Fibroblast of skin of back (primary cell): ENCODE data around the gene KCNJ10. TPM values are rescaled to one million over a fixed set of nuclear protein-coding genes. Genes with fewer than 3 reads are reported as not detected.
A peak's percentile ranks its signal among the peaks of the same experiment; 100 is the strongest.
"Not testable (repeated sequence)": the region's sequence is repeated elsewhere in the genome, so short reads cannot be mapped to it uniquely, and the experiment has no call there.

ENCODE experiments used
- DNase-seq: peaks from one replicate; pipeline ENCODE4 v3.0.0-alpha.2; 2013
- polyA plus RNA-seq, 2 experiments: library from polyadenylated mRNA; unstranded; fragments of 120-200 nt; gene quantifications; one replicate each; pipeline ENCODE4 v1.2.1, GENCODE V29; 2013; ENCODE audit not compliant: insufficient read length in 2 of 2

KCNJ10 gene
- polyA plus RNA-seq (2013, experiment 1 of 2; ENCODE audit: insufficient read length) = not detected
- polyA plus RNA-seq (2013, experiment 2 of 2; ENCODE audit: insufficient read length) = not detected

DNA sequence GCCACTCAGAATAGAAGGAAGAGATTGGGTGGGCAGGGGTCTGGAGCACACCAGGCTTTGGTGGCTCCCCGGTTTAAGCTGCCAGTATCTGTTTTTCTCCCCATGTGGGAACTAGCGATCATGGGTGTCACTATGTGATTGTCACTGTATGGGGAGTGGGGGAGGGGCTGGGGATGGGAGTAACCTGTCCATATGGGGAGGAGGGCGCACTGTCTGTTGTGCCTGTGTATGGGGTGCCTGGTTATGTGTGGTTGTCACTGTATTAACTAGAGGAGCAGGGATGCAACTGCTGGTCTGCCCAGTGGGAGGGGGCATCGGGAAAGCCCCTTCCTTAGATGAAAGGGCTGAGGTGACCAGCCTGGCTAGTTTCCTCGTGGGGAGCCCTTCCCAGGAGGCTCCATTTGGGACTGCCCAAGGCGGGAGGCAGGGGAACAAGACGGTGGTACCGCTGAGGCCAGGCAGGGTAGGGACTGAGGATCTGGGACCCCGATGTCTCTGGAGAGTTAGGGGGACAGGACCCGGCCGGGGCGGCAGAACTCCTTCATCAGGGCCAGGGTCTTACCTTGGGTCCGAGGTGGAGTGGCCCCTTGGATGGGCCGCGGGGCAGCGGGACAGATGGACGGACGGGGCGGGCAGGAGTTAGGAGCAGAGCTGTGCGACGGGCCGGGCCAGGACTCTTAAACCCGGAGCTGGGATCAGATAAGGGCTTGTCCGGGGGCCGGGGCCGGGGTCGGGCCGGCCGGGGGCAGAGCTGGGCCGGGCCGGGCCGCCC, at the start of gene KCNJ10:
KCNJ10 (minus strand) TSS at position 701 of the 772 bp plus-strand sequence. CDS start 27,628 bp downstream, outside the sequence.
- no peak for DNase-seq

DNA sequence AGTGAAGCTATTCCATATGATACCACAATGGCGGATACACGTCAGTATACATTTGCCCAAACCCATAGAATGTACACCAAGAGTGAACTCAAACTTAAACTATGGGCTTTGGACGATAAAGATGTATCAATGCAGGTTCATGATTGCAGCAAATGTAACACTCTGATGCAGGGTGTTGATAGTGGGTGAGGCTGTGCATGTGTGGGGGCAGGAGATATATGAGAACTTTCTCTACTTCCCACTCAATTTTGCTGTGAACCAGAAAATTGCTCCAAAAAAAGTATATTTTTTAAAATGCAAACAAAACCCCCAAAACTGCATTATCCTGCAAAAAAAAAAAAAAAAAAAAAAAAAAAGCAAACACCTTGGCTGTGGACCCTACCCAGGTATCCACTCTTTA, 49.0 kb upstream of the KCNJ10 start:
- no peak for DNase-seq

DNA sequence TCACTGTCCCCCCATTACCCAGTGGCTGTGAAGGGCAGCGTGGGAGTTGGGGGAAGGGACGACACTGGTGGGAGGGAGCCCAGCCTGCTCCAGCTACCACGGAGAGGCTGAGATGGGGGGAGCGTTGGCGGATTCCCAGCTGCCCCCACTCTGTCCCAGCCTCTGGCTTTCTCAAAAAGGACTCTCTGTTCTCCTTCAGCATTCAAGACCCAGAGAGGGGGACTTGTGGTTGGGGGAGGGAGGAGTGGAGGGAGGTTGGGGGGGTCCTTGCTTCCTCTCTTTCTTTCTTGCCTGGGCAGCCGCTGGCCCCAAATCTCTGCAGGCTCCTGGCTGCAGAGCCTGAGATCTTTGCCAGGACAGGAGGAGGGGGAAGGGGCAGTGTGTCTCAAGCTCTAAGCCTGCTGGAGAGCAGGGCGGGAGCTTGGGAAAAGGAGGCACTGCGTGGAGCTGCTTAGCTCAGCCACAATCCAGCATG, 47.8 kb upstream of the KCNJ10 start:
- DNase-seq = peak; percentile 28

DNA sequence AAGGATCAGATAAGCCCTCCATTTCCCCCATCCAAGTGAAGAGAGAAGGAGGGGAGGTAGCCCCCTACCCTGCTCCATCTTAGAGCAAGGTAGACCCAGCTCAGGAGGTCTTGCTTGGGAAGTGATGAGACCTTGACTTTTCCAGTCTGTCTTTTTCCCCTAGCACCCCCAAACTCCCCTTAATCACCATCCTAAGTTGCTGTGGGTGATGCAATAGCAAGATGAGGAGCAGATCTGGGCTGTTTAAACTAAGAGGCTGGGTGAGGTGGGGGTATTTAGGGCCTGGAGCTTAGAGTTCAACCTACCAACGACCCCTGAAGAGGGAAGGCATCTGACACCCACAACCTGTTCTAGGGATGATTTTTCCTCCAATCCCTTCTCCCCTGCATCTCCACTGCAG, 47.3 kb upstream of the KCNJ10 start:
- DNase-seq = no peak

DNA sequence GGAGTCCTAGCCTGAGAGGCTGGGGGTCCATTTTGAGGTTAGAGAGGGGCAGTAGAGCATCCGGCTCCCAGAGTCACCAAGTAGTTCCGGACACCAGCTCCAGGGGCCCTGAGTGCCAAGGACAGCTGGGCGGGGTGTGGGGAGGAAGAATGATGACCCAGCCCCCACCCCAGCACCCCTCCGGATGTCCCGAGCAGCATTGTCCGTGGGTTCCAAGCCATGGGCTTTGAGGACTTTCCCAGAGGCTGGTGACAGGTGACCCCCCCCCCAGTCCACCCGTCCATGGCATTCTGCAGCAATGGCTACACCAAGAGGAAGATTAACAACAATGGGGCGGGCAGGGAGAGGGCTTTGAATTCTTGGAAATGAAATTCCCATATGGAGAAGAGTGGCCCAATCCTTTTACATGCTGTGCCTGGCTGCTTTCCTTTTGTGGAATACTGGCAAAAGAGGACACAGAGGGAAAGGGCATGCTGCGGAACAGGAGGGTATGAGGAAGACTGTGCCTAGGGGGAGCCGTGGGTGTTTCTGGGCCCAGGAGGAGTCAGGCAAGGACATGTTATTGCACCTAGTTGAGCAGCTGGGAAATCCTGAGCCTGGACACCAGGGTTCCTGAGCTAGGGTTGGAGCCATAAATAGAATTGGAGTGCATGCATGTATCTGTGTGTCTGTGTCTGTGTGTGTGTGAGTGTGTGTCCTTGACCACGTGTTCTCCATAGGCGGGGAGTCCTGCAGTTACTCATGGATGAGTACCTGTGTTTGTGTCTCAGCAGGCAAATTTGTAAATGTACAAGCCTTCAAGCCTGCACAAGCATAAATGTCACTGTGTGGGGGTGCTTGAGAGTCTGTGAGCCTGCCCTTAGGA, 46.6 kb upstream of the KCNJ10 start:
- DNase-seq = peak; percentile 31

DNA sequence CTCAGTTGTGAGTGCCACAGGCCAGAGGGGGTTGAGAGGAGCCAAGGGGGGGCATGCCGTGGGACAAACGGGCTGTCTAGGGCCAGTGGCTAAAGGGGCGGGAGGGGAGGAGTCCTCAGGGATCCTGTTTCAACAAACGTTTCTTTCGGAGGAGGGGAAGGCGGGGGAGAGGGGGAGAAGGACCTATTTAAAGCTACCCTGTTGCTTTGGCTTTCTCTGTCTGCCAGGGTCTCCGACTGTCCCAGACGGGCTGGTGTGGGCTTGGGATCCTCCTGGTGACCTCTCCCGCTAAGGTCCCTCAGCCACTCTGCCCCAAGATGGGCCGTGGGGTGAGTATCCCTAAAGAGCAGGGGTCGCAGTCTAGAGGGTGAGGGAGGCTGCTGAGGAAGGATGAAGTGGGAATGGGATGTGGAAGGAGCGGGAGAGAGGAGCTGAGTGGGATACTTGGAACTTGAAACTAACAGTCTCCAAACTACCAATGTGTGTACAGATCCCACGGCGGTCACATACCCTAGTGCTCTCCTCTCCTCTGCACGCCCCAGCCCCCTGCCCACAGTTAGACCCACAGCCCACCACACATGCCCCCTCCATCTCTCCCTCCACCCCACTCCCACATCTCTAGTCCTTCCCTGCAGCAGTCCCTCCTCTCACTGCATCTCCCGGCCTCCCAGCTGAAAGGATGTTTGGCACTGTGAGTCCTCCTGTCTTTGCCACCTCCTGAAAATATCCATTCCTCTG, 45.8 kb upstream of the KCNJ10 start, which contains the start of gene ATP1A2:
ATP1A2 (plus strand) TSS at position 215 of the 738 bp plus-strand sequence; CDS start at position 318, 103 bp downstream.
- DNase-seq = no peak

DNA sequence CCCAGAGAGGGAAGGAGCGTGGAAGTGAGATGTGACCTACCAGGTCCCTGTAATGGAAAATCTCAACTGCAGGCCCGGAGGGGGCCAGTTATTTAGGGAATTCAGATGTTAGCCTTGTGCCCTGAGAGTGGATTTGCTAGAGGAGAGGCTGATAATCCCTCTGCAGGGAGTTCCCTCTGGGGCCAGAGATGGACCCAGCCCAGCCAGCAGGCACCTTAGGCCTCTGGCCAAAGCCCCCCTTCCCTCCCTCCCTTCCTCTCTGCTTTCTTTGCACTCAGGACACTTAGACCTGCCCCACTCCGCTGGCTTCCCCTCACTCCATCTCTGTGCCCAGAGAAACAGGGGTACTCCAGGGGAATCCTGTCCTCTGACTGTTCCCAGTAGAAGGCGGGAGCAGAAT, 44.1 kb upstream of the KCNJ10 start:
- no peak for DNase-seq

DNA sequence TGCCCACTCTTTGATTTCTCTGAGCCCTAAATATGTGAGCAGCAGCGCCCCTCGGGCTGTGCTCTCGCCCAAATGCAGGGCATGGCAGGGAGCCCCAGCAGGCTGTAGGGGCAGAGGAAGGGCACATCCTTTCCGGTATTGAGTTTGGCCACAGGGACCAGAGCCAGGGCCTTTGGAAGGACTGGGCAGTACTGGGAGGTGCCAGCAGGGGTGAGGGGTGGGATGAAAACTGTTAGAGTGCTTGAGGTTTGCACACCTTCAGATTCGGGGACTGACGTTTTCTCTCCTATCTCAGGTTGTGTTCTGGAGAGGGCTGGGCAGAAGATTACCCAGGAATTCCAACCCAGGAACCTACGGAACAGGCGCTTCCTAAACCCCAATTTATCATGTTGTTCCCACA, 43.4 kb upstream of the KCNJ10 start:
- no peak for DNase-seq

DNA sequence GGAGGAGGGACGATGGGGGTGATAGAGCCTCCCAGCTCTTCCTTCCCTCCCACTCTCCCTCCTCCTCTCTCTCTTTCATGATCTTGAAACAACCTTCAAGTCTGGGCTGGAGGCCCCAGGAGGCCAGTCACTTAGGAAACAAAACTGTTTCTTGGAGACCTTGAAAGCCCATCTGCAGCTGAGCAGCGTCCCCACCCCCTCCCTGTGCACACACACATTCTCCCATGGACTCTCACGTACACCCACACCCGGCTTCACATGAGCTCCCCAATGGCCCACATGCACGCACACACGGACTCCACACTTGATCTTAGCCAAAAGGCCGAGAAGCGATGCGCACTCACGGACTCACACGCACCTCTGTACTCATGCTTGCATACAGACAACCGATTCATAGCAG, 42.4 kb upstream of the KCNJ10 start:
- DNase-seq = no peak

DNA sequence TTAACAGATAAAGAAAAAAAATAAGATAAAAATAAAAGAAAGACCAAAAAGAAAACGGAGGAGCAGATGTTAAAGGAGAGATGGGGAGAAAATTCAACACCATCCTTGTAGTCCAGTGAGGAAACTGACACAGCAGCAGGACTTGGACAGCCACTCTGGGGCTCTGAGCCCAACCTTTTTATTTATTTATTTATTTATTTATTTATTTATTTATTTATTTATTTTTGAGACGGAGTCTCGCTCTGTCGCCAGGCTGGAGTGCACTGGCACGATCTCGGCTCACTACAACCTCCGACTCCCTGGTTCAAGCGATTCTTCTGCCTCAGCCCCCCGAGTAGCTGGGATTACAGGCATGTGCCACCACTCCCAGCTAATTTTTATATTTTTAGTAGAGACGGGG, 41.5 kb upstream of the KCNJ10 start:
- not testable (repeated sequence) for DNase-seq

DNA sequence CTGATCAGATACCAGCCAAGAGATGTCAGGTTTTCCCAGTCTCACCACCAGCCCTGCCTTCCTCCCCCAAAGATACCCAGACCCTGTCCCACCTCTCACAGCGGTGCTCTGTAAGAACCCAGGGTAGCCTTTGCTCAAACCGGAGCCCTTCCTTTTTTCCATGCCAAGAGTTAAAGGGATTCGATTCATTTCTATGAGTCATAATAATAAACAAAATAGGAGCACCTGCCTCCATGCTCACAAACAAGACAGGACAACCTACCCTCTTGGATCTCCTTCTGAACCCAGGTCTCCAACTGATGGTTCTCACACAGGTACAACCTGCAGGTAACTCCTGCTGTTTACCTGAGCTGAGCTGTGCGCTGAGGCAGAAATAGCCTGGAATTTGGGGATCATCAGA, 39.7 kb upstream of the KCNJ10 start:
- no peak for DNase-seq

DNA sequence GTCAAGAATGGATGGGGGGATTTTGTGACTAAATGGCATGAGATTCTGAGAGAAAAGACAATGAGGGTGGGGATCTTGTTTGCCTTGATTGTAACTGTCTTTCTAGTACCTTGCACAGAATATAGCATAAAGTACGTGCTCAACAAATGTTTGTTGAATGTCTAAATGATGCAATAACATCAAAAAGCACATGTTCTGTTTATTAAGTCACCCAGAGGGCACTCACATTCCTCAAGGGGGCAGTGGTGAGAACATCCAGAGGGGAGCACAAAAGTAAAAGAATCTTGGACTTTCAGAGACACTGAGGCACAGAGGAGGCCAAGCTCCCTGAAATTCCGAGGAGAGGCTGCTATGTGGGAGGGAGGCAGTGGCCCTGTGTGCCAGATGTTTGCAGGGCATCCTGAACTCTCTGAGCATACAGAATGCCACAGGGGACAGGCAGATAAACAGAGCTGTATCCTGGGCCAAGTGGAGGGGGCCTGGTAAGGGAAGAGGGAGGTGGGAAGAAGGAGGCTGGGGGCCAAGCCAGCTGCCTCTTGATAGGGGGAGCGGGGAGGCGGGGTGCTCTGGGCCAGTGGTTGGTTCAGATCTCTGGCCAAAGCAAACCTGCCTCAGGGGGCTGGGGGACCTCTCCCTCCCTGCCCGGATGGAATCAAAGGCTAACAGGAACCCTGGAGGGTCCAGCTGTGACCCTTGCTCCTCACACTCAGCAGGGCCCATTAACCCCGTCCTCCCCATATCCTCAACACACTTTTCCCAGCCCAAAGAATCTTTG, 39.1 kb upstream of the KCNJ10 start:
- DNase-seq = peak; percentile 64

DNA sequence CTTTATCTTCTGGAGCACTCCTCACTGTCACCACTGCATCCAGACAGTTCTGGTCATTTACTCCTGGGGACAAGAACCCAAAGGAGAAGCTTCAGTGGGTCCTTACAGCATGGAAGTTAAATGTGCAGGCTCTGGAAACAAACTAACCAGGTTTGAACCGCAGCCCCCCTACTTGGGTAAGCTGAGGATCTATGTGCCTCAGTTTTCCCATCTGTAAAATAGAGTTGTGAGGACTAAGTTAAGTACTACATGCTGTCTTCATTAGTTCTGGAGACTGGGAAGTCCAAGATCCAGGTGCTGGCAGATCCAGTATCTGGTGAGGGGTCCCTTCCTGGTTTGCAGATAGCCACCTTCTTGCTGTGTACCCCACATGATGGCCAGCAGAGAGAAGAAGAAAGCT, 37.6 kb upstream of the KCNJ10 start:
- no peak for DNase-seq

DNA sequence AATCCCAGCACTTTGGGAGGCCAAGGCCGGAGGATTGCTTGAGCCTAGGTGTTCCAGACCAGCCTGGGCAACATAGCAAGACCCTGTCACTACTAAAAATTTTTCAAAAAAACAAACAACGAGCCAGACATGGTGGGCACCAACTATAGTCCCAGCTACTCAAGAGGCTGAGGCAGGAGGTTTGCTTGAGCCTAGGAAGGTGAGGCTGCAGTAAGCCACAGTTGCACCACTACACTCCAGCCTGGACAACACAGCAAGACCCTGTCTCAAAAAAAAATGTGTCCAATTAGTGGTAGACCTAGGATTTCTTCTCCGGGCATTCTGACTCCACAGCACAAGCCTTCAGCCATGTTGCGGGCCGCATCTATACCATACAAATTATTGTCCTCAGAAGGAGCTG, 35.2 kb upstream of the KCNJ10 start:
- DNase-seq = no peak

DNA sequence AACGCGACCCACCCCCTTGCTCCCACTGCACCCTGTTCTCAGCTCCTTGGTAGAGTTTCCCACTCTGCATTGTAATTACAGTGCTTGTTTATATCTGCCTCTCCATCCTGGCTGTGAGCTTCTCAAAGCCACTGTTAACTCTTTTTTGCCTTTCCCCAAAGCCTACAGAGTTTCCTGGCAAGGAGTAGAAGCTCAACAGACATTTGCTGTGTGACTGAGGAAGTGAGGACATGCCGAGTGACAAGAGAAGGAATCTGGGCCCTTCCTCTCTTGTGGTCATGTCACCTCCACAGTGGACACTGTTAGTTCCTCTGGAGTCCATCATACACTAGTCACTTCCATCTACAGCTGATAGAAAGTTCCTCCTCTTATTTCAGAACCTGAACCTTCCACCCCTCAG, 34.5 kb upstream of the KCNJ10 start:
- DNase-seq = no peak

DNA sequence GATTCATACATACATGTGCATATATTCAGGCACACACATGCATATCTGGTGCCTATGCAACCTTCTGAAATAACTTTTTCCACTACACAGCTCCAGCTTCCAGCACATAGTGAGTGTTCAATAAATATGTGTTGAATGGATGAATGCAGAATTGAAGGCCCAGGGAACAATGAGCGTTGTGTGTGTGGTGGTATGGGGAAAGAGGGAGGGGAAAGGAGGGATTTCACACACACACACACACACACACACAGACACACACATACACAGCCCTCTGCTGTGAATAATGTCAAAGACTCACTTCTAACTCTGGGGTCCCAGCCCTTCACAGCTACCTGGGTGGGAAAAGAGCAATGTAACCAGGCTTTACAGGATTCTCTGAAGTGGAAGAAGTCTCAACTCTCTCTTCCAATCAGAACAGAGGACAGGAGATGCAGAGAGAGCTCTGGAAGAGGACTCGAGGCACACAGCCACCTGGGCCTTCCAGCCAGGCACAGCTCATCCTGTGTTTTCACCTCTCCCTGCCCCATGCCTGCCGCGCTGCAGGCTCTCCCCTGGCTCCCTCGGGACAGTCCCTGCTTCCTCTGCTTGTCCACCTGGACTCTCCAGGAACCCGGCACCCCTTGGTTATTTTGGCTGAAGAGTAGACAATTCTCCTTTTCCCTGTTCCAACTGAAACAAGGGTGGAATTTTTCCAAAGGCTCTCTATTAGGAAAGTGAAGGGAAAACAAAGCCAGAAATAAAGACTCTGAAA, 33.9 kb upstream of the KCNJ10 start:
- DNase-seq = no peak

DNA sequence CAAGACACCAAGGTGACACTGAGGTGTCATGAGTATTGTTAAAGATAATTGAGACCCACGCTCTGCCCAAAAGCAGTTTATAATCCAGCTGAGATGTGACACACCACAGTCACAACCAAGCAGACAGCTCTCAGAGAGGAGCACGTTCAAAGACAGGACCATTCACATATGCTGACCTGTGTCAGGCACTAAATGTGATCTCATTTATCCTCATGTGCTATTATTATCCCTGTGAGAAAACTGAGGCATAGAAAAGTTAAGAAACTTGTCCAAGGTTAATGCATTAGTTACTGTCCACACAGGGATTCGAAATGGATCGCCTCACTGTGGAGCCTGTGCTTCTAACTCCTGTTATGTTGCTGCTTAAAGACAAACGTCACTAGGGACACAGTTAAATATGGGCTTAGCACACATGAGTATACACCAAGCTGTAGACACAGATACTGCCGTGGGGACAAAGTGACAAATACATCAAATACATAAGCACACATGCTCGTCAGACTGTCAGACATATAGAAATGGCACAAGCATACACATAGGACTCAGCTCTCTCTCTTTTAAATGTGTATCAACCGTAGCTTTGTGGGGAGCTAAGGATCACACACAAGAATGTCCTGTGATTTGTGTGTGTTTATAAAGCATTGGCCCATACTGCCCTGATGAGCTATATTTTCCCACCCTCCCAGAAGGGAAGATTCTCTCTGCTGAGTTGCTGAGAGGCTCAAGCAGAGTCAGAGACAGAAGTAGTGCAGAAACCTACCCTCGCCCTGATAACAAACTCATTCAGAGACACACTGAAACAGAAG, 32.0 kb upstream of the KCNJ10 start:
- DNase-seq = no peak

DNA sequence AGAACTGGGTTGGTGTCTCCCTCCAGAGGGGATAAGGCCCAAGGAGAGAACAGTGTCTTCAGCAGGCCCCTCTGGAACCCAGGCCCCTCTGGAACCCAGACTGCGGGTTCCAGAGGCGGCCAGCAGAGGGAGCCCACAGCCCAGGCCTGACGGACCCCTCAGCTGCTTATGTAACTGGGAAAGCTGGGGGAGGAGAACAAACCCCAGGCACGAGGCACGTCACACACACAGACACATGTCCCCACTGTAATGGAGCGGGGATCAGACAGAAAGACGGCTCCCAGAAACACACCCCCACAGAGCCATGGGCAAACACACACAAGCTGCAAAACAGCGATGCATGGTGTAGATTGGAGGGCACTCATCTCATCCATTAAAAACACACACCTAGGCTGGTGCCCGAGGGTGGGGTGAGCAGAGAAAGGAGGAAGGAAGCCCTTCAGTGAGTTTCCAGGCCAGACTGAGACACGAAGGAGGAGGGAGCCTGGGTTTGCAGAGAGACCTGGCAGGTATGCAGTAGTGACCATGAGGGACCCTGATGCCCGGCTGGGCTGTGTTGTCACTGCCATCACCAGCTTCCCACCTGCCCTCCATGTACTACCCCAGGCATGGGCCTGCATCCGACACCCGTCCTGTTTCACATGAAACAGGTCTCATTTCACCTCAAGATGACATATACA, 31.2 kb upstream of the KCNJ10 start:
- DNase-seq = peak; percentile 80

DNA sequence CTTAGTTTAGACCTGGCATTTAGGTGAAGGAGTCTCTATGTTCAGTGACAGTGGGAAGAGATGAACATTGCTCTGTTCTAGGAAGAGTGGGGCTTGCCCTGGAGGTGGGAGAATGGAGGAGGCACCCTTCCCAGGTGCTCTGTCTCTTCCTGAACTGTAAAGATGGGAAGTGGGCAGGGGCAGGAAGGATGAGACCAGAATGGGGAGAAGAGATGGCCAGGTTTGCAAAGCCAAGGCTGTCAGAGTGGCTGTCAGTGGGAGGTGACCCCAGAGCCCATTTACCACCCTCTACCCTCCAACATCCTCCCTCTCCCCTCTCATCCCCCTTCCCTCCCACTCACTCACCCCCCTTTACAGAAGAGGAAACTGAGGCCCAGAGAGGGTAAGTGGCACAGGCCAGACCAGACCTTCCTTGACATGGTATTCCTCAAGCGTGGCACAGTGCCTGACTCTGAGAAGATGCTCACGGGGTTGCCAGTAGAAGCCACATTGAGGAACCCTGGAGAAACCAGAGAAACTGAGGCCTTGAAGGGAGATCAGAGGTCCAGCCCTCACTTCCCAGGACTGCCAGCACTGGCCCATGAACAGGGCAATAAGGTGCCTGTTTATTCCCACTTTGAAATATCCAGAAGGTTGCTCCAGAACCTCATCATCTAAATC, 29.9 kb upstream of the KCNJ10 start:
- no peak for DNase-seq
